ENCODE data around the gene RPL34.

Gene RPL34

DNA sequence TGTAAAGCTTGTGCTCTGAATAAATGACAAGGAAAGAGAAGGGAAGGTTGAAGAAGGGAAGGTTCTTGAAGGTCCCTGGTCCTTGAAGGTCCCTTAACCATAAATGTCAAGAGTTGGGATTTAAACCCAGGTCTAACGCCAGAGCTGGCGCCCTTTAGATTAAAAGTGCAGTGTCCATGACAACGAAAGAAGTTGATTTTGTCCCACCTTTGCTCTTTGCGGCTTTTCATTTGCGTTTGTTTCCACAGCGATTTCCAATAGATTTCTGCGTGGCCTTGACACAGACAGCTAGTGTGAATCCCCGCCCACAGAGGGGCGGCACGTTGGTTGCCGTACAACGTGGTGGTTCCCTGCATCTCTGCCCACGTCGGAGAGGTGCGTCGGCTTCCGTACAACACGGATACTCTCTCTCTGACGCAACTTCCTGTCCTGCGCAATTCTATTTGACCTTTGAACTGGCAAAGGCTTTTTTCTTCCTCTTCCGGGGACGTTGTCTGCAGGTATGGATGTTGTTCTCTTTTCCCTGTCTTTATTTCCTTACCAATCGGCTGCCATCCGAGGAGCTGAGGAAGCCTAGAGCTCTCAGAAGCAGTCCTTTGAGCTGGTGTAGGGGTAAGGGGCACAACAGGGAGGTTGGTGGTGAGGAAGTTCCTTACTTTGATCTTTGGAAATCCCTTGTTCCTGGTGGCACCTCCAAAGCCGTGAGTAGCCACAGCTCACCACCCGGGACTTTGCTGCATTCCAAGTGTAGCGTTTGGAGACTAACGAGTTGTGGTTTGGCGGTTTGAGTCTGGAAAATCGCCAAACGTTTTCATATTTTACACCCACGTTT lies at the start of gene RPL34:
TSS of gene RPL34 (plus strand) at position 476 of the 832 bp plus-strand sequence. CDS start 1,384 bp downstream, outside the sequence.
- no peak for TF ChIP-seq ZFX (IDR thresholded peaks at IDR 0.05; ENCODE audit: borderline replicate concordance)
- TF ChIP-seq, protein P1, sequence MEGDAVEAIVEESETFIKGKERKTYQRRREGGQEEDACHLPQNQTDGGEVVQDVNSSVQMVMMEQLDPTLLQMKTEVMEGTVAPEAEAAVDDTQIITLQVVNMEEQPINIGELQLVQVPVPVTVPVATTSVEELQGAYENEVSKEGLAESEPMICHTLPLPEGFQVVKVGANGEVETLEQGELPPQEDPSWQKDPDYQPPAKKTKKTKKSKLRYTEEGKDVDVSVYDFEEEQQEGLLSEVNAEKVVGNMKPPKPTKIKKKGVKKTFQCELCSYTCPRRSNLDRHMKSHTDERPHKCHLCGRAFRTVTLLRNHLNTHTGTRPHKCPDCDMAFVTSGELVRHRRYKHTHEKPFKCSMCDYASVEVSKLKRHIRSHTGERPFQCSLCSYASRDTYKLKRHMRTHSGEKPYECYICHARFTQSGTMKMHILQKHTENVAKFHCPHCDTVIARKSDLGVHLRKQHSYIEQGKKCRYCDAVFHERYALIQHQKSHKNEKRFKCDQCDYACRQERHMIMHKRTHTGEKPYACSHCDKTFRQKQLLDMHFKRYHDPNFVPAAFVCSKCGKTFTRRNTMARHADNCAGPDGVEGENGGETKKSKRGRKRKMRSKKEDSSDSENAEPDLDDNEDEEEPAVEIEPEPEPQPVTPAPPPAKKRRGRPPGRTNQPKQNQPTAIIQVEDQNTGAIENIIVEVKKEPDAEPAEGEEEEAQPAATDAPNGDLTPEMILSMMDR (IDR thresholded peaks at IDR 0.05): no peak
- peak within 1 kb of the TSS; percentile 81 for H3K27ac ChIP-seq

DNA sequence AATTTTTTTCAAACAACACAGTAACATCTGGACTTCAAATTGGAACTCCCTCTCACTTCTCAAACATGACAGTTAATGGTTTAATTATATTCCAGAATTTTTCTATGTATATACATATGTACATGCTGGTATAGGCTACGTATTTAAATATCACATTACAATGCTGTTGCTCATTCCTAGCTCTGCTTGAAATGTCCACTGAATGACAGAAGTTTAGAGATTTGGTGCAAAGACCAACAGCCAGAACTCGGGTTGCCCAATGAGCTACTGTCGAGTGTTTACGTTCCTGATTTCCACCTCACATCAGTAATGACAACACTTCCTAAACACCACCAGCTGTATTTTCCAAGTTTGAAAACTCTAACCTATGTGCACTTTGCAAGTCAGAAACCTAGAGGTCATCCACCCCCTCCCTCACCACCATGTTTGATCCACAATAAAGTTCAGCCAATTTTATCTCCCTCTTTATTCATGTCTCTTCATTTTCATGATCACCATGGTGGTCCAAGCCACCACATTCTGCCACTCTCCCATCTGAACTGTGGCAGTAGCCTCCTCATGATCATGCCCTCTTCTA lies 49.3 kb upstream of the RPL34 start:
- no peak overlapping the region for H3K27ac ChIP-seq
- no peak for TF ChIP-seq ZFX (IDR thresholded peaks at IDR 0.05; ENCODE audit: borderline replicate concordance)
- TF ChIP-seq, protein P1 (IDR thresholded peaks at IDR 0.05): no peak

DNA sequence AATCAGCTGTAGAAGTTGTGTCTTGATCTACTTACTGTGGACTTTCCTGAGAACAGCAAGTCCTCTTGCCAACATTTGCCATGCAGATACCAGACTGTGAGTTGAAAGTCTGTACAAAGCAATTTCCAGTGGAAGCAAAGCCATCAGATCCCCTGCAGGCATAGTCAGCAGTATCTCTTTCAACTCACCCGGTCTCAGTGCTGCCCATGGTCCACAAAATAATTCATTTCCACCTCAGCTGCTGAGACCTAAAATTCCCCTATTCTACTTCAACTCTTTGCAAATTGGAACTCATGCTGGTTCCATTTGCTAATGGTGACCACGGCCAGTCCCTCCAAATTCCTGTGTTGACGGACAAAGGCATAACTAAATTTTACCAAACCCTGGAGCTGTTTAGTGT lies 46.0 kb upstream of the RPL34 start:
- H3K27ac ChIP-seq: no peak overlapping the region
- no peak for TF ChIP-seq ZFX (IDR thresholded peaks at IDR 0.05; ENCODE audit: borderline replicate concordance)

DNA sequence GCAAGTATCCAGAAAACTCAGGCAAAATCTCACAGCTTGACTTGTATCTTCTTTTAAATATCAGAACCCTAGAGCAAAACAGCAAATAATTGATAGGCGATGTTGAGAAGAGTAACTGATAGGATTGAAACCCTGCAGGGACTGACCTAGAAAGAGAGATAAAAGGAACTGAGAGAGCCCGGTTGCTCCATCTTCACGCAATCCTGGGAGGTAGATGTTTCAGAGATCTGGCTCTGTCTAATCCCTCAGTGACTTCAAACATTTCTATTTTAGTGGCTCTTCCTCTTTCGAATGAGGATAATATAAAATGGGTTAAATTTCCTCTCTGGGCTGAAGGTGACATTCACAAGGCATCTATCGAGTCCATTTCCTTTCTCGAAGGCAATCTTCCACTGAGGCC lies 39.3 kb upstream of the RPL34 start:
- TF ChIP-seq ZFX (IDR thresholded peaks at IDR 0.05; ENCODE audit: borderline replicate concordance): no peak
- TF ChIP-seq, protein P1 (IDR thresholded peaks at IDR 0.05): no peak
- H3K27ac ChIP-seq: no peak overlapping the region

DNA sequence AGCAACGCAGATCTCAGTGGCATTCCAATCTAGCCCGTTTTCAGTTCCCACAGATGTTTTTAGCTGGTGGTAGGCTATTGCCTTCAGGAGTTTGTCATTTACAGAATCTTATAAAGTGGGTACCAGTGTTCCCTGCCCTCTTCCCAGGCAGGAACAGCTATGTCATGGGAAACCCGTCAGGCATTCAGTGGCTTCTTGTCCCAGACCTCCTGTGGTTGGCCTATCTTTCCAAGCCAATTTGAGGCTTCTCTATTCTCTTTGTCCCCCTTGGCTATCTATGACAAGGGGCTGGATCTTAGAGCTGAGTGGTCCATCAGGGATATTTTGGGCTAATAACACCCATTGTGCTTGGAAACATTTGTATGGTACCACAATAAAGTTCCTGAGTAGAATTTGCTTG lies 33.6 kb upstream of the RPL34 start:
- no peak overlapping the region for H3K27ac ChIP-seq
- TF ChIP-seq, protein P1 (IDR thresholded peaks at IDR 0.05): no peak
- no peak for TF ChIP-seq ZFX (IDR thresholded peaks at IDR 0.05; ENCODE audit: borderline replicate concordance)

DNA sequence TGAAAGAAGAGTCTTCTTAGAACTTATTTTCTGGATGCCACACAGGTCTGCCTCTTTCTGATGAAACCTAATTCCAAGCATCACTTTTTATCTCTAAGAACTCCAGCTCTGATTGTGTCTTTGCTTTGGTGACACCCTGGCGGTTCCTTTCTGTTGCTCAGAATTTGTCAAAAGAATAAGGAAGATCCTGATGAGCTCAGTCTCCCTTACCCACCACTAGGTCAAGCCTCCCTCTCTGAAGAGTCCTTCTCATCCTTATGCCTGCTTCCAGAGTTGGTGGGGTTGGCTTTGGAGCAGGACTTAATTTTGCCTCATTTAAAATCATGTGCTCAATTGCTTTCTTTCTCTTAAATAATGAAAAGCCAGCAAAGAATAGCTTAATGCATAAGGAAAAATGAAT lies 31.5 kb upstream of the RPL34 start:
- no peak overlapping the region for H3K27ac ChIP-seq
- TF ChIP-seq, protein P1 (IDR thresholded peaks at IDR 0.05): no peak
- no peak for TF ChIP-seq ZFX (IDR thresholded peaks at IDR 0.05; ENCODE audit: borderline replicate concordance)

DNA sequence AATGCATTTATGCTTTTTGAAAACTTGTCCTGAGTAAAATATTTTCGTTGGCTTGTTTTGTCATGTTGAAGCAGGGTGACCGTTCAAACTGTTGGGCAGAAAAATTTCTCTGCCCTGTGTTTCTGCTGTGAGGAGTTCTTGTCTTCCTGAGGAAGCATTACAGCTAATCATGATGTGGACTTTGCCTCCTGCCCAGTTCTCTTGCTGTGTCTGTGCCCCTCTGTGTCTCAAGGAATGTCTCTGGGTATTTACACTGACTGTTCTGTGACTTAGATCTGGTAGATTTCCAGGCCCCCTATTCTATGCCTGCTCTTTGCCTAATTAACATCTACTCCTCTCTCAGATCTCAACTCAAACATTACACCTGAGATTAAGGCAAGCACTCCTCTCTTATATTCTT lies 30.4 kb upstream of the RPL34 start:
- no peak overlapping the region for H3K27ac ChIP-seq
- TF ChIP-seq, protein P1 (IDR thresholded peaks at IDR 0.05): no peak
- TF ChIP-seq ZFX (IDR thresholded peaks at IDR 0.05; ENCODE audit: borderline replicate concordance): no peak

Measured in 22Rv1 (cell line).